Choroid plexus epithelial cell (primary cell): ENCODE data around the gene OBSCN.
"Not testable (repeated sequence)": the region's sequence is repeated elsewhere in the genome, so short reads cannot be mapped to it uniquely, and the experiment has no call there.

Experiments
- DNase-seq: peaks from one replicate; pipeline ENCODE4 v3.0.0-alpha.2; 2010; ENCODE audit warnings: low read depth
- H3K4me3 ChIP-seq: 2 replicates; pipeline ENCODE4 v1.5.1; 2011; ENCODE audit warnings: low read depth, mild to moderate bottlenecking, control low read depth, low read length, moderate library complexity
- TF ChIP-seq, protein P1 (sequence below): conservative IDR thresholded peaks from 2 replicates; pipeline ENCODE4 v1.5.1; 2011; ENCODE audit warnings: low read depth, mild to moderate bottlenecking, control low read depth, inconsistent platforms, low read length, moderate library complexity

OBSCN gene

DNA sequence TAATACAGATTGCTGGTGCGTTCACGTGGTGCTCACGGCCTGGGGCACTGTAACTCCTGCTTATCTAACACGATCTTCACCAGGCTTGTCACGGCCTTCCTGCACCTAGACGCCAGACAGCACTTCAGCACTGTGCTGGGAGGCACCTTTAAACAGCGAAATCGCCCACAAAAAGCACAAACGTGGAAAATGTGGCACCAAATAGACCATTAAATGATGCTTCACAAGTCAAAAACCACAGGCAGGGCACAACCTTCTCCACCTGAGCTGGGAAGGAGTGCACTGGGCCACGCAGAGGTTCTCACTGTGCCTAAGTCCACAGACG, 22.2 kb upstream of the OBSCN start:
- TF ChIP-seq, protein P1, sequence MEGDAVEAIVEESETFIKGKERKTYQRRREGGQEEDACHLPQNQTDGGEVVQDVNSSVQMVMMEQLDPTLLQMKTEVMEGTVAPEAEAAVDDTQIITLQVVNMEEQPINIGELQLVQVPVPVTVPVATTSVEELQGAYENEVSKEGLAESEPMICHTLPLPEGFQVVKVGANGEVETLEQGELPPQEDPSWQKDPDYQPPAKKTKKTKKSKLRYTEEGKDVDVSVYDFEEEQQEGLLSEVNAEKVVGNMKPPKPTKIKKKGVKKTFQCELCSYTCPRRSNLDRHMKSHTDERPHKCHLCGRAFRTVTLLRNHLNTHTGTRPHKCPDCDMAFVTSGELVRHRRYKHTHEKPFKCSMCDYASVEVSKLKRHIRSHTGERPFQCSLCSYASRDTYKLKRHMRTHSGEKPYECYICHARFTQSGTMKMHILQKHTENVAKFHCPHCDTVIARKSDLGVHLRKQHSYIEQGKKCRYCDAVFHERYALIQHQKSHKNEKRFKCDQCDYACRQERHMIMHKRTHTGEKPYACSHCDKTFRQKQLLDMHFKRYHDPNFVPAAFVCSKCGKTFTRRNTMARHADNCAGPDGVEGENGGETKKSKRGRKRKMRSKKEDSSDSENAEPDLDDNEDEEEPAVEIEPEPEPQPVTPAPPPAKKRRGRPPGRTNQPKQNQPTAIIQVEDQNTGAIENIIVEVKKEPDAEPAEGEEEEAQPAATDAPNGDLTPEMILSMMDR = no peak
- DNase-seq = no peak
- H3K4me3 ChIP-seq = no peak overlapping the region

DNA sequence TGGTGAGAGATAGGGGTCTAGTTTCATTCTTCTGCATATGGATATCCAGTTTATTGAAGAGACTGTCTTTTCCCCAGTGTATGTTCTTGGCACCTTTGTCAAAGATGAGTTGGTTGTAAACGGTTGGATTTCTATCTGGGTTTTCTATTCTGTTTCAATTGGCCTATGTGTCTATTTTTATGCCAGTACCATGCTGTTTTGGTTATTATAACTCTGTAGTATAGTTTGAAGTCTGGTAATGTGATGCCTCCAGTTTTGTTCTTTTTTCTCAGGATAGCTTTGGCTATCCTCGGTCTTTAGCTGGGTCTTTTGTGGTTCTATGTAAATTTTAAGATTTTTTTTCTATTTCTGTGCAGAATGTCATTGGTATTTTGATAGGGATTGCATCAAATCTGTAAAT, 19.6 kb upstream of the OBSCN start:
- not testable (repeated sequence) for DNase-seq, H3K4me3 ChIP-seq

DNA sequence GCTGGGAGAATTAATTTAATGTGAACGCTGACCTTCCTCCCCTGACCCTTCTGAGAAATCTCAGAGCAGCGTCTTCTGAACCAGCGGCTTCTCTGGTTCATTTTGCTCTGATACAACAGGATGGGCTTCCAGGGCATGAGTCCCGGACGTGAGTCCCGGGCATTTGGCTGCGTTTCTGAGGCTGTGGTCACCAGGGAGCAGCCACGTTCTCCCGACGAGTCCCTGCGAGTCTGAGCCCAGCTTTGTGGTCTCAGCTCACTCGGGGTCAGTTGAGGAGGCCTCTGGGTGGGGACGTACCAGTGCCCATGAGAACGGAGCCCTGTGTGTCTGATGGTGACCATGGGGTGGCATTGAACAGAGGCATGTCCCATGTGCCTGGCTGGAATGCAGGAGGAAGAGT, 17.7 kb upstream of the OBSCN start:
- TF ChIP-seq, protein P1 = no peak
- H3K4me3 ChIP-seq = no peak overlapping the region
- no peak for DNase-seq

DNA sequence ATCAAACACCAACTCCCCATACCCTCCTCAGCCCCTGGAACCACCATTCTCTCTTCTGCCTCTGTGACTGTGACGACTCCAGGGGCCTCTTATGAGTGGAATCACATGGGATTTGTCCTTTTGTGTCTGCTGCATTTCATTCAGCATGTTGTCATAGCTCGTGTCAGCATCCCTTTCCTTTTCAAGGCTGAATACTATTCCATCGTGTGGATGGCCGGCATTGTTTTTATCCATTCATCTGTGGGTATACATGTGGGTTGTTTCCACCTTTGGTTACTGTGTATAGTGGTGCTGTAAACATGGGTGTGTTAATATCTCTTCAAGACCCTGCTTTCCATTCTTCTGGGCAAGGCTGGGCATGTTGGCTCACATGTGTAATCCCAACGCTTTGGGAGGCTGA, 17.1 kb upstream of the OBSCN start:
- no peak overlapping the region for H3K4me3 ChIP-seq
- DNase-seq = no peak
- TF ChIP-seq, protein P1 = no peak

DNA sequence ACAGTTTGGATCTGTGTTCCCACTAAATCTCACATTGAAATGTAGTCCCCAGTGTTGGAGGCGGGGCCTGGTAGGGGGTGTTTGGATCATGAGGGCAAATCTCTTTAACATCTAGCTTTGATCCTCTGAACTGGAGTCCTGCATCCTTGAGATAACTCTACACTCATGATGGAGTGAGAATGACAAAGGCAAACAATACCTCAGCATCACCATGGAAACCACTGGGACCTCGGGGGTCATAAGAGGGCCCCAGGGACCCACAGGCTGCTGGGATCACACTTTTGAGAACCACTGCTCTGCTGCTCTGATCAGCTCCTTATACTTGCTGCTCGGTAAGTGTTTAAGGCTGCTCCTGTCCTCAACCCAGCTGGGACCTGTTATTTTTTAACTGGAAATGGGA, 13.4 kb upstream of the OBSCN start:
- no peak for DNase-seq
- H3K4me3 ChIP-seq = no peak overlapping the region
- TF ChIP-seq, protein P1 = no peak

DNA sequence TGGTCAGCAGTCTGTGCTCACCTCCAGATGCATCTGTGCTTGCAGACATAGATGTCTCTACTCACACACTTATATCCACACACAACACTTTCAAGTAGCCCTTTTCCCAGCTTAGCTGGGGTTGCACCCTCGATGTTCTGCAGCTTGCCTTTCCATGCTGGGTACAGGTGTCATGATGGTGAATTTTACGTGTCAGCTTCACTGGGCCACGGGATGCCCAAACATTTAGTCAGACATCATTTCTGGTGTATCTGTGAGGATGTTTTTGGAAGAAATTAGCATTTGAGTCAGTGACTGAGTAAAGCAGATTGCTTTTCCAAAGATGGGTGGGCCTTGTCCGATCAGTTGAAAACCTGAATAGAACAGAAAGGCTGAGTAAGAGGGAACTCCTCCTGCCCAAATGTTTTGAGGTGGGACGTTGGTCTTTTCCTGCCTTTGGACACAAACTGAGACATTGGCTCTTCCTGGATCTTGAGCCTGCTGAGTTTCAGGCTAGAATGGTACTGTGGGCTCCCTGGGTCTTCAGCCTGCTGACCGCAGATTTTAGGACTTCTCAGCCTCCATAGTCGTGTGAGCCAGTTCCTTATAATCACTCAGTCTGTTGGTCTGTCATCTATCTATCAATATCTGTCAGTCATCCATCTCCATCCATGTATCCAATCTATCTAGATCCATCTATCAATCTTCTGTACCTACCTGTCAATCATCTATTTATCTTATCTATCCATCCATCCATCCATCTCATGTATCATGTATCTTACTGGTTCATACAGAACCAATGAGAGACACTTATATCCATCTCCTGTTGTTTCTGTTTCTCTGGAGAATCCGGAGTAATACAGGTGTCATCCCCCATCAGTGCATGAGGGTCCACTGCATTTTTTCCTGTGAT, 12.7 kb upstream of the OBSCN start:
- TF ChIP-seq, protein P1 = no peak
- H3K4me3 ChIP-seq = no peak overlapping the region
- no peak for DNase-seq

DNA sequence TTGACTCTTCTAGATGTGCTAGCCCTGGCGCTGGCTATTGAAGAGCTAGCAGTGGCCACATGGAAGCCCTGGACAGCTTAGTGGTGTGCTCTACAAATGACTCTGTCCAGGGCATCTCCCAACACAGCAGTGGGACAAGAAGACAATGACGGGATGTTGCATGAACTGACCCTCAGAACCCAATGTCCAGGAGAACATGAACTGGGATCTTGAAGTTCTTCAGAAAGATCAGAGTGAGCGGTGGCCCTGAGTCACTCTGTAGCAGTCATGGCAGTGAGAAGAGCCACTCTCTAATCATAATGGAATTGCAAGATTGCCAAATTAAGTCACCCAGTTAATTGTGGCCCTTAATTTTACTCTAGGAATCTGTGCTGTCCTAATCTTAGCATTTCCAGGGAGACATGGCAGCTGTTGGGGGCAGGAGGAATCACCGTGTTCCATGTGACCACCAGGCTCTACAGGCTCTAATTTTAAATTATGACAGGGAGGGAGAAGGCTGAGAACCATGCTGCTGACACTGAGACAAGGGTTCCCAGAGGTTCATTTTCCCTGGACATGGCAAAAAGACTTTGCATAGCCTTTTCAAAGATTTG, 10.2 kb upstream of the OBSCN start:
- no peak for DNase-seq
- TF ChIP-seq, protein P1 = no peak

More for the DNA sequence above, 10.2 kb upstream of the OBSCN start:
- H3K4me3 ChIP-seq = no peak overlapping the region
